HL-60 (cell line): ENCODE measurements around the gene MDP1.

Experiments used
- DNase-seq, 2 experiments: peaks; one replicate each; pipeline ENCODE4 v3.0.0-alpha.2; 2010 to 2020; ENCODE audit warnings: low read depth in 1 of 2, low spot score in 1 of 2
- H3K27ac ChIP-seq: fragments of 250-450 bp; sonication (Bioruptor Pico); replicated peaks from 2 replicates; pipeline ENCODE4 v1.5.1; 2020; ENCODE audit warnings: mild to moderate bottlenecking, moderate library complexity
- H3K27me3 ChIP-seq: fragments of 250-450 bp; sonication (Bioruptor Pico); 2 replicates; pipeline ENCODE4 v1.5.1; 2021; ENCODE audit warnings: mild to moderate bottlenecking, moderate library complexity; ENCODE audit not compliant: insufficient read depth, poor library complexity, severe bottlenecking
- H3K4me3 ChIP-seq: replicated peaks from 2 replicates; pipeline ENCODE4 v1.5.1; 2011; ENCODE audit warnings: mild to moderate bottlenecking, control low read depth, low read length; ENCODE audit not compliant: insufficient read depth
- GABPA ChIP-seq: IDR thresholded peaks from 2 replicates; pipeline ENCODE4 v1.6.1; 2012; ENCODE audit warnings: low read depth
- POLR2AphosphoS5 ChIP-seq: IDR thresholded peaks from 2 replicates; pipeline ENCODE4 v1.6.1; 2012; ENCODE audit warnings: low read depth
- REST ChIP-seq: IDR thresholded peaks from 2 replicates; pipeline ENCODE4 v1.6.1; 2012; ENCODE audit warnings: low read depth; ENCODE audit not compliant: insufficient replicate concordance
- SPI1 ChIP-seq: IDR thresholded peaks from 2 replicates; pipeline ENCODE4 v1.6.1; 2012; ENCODE audit warnings: low read depth, mild to moderate bottlenecking, borderline replicate concordance
- TF ChIP-seq, protein P1 (sequence below): IDR thresholded peaks from one replicate; pipeline ENCODE4 v1.5.1; 2011; ENCODE audit warnings: low read length, control low read depth, inconsistent platforms; ENCODE audit not compliant: insufficient read depth

The MDP1 gene

DNA sequence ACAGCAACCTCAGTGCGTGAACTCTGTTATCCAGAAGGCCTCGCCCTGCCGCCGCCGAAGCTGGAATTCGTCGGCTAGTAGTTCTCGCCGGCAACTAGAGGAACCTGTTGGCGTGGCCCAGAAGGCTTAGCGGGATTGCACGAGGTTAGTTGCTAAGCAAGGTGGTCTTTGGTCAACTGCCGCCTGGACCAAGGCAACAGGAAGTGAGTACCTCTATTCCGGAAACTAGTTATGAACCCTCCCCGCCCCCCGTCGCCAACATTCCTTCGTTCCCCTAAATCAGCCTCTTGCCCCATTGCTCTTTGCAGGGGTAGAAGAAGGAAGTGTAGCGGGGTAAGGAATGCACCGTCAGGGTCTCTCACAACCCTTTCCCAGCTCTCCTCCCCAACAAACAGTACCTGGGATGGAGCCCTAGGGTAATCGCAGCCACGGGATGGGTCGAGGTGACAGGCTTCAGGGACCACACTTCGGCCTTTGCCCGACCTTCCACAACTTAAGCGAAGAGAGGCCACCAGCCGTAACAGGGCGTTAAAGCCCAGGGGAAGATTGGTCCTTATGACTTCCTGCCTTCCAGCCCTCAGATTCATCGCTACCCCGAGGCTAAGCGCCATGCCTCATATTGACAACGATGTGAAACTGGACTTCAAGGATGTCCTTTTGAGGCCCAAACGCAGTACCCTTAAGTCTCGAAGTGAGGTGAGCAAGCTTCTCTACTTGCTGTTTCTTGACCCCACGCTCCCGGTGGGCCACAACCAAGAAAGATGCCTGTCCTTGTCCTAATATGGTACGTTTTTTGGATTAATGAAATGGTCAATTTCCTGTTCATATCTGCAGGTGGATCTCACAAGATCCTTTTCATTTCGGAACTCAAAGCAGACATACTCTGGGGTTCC lies 17.0 kb upstream of the MDP1 start, which contains the start of gene GMPR2:
Gene GMPR2, plus strand, starts transcription at position 285 of the 893 bp plus-strand sequence. Its CDS starts 325 bp downstream, at position 610.
- peak within 1 kb of the TSS; percentile 83 for H3K27ac ChIP-seq
- peak within 1 kb of the TSS; percentile 82 for H3K4me3 ChIP-seq
- TF ChIP-seq GABPA = peak; percentile 81
- TF ChIP-seq SPI1 = peak; percentile 61; the same call in 1 of the 2 replicates
- TF ChIP-seq, protein P1, sequence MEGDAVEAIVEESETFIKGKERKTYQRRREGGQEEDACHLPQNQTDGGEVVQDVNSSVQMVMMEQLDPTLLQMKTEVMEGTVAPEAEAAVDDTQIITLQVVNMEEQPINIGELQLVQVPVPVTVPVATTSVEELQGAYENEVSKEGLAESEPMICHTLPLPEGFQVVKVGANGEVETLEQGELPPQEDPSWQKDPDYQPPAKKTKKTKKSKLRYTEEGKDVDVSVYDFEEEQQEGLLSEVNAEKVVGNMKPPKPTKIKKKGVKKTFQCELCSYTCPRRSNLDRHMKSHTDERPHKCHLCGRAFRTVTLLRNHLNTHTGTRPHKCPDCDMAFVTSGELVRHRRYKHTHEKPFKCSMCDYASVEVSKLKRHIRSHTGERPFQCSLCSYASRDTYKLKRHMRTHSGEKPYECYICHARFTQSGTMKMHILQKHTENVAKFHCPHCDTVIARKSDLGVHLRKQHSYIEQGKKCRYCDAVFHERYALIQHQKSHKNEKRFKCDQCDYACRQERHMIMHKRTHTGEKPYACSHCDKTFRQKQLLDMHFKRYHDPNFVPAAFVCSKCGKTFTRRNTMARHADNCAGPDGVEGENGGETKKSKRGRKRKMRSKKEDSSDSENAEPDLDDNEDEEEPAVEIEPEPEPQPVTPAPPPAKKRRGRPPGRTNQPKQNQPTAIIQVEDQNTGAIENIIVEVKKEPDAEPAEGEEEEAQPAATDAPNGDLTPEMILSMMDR = no peak
- no peak for TF ChIP-seq REST
- TF ChIP-seq POLR2AphosphoS5 = peak; percentile 84
- H3K27me3 ChIP-seq = no peaks in the 10 kb centered on the region
- DNase-seq = no peak

DNA sequence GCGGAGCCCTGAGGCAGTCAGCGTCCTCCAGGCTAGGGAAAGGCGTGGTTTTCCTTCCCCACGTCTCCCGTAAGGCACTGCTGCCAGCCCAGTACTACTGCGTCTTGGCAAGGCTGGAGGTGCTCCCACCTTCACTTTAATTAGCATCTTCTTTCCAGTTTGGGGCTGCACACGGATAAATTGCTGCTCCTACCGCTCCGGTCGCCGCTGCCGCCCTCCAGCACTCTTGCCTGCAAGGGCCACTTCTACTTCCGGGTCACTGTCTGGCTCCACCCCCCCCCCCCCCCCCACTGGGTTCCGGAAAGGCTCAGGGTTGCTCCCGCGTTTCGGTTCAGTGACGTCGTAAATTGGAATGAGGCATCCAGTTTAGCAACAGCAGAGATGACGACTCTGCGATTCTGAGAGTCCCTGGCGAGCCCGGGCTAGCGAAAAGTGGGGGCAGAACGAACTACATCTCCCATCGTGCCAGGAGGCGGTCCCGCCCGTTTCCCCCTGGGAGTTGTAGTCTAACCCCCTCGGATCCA lies 16.3 kb upstream of the MDP1 start, which contains the start of gene NEDD8:
Gene NEDD8, minus strand, starts transcription at position 247 of the 524 bp plus-strand sequence. Its CDS starts 100 bp downstream, at position 147.
- Histone ChIP-seq H3K27me3 (no peaks in the 10 kb centered on the region), H3K27ac (peak within 1 kb of the TSS; percentile 83), H3K4me3 (peak within 1 kb of the TSS; percentile 82)
- TF ChIP-seq REST (no peak), GABPA (peak; percentile 88)
- DNase-seq = peak; percentile 95 to 96

GRCh38 chr14:24231263-24232120 lies 15.6 kb upstream of the MDP1 start:
- TF ChIP-seq, protein P1 = no peak
- TF ChIP-seq GABPA (no peak), SPI1 (peak; percentile 25; the same call in 1 of the 2 replicates), POLR2AphosphoS5 (no peak)
- DNase-seq = peak in 1 of 2 experiments; percentile 12
- no peaks in the 10 kb centered on the region for H3K27me3 ChIP-seq

More at GRCh38 chr14:24231263-24232120, 15.6 kb upstream of the MDP1 start:
- H3K4me3 ChIP-seq = peak overlapping the region; percentile 82
- peak overlapping the region; percentile 83 for H3K27ac ChIP-seq
